IMR-90 (cell line): ENCODE results near the gene LSM6.

Source experiments
- CHD1 ChIP-seq: IDR thresholded peaks from 2 replicates; pipeline ENCODE4 v1.6.1; 2012; ENCODE audit warnings: low read depth, low read length, improper control_type of control experiment
- FOS ChIP-seq: fragments of 150-350 bp; IDR thresholded peaks from 2 replicates; pipeline ENCODE4 v1.6.1; 2016; ENCODE audit warnings: low read depth, low read length
- POLR2A ChIP-seq: IDR thresholded peaks from 2 replicates; pipeline ENCODE4 v1.6.1; 2012; ENCODE audit warnings: mild to moderate bottlenecking, low read depth, low read length
- RCOR1 ChIP-seq: IDR thresholded peaks from 2 replicates; pipeline ENCODE4 v1.6.1; 2012; ENCODE audit warnings: mild to moderate bottlenecking, low read length, improper control_type of control experiment; ENCODE audit not compliant: insufficient replicate concordance
- RFX5 ChIP-seq: IDR thresholded peaks from 2 replicates; pipeline ENCODE4 v1.8.0; 2012; ENCODE audit warnings: low read depth, mild to moderate bottlenecking, low read length, moderate library complexity
- SMC3 ChIP-seq: fragments of 150-350 bp; IDR thresholded peaks from 2 replicates; pipeline ENCODE4 v1.6.1; 2016; ENCODE audit warnings: low read depth, mild to moderate bottlenecking, antibody characterized with exemption, low read length, moderate library complexity
- TF ChIP-seq, protein P1 (sequence below): conservative IDR thresholded peaks from 2 replicates; pipeline ENCODE4 v1.5.1; 2012; ENCODE audit warnings: mild to moderate bottlenecking, low read depth, low read length, improper control_type of control experiment

DNA sequence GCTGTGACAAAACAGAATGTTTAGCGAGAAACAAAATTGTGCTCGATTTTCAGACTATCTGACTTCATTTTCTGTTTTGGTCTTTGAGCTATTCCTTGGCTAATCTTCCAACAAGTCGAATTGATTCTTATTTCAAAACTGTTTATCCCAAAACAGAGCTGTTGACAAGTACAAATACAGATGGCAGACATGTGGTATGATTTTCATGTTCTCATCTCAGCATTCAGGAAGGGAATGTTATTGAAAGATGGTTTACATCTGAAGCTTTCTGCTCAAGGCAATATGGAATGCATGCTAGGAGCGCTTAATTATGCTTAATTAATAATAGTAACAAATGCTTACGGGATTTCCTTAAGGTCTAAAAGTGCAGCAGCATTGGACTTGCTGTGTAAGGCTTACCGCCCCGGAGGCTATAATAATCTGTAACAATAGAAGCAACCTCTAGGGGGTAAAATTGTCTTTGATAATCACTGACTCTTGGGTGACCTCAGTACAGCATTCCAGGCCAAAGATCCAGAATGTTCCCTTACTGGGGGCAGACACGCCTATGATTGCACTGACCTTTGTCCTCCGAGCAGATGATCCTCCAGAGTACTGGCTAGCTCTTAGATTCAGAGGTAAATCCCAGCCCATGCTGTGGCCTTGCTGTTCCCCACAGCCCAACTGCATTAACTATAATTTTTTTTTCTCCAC is 16.4 kb downstream of the LSM6 start:
- TF ChIP-seq, protein P1, sequence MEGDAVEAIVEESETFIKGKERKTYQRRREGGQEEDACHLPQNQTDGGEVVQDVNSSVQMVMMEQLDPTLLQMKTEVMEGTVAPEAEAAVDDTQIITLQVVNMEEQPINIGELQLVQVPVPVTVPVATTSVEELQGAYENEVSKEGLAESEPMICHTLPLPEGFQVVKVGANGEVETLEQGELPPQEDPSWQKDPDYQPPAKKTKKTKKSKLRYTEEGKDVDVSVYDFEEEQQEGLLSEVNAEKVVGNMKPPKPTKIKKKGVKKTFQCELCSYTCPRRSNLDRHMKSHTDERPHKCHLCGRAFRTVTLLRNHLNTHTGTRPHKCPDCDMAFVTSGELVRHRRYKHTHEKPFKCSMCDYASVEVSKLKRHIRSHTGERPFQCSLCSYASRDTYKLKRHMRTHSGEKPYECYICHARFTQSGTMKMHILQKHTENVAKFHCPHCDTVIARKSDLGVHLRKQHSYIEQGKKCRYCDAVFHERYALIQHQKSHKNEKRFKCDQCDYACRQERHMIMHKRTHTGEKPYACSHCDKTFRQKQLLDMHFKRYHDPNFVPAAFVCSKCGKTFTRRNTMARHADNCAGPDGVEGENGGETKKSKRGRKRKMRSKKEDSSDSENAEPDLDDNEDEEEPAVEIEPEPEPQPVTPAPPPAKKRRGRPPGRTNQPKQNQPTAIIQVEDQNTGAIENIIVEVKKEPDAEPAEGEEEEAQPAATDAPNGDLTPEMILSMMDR: no peak
- TF ChIP-seq RCOR1 (no peak), SMC3 (no peak), CHD1 (no peak), RFX5 (no peak), POLR2A (no peak), FOS (no peak)
